ENCODE measurements around the gene LOXL1.

The LOXL1 gene

DNA sequence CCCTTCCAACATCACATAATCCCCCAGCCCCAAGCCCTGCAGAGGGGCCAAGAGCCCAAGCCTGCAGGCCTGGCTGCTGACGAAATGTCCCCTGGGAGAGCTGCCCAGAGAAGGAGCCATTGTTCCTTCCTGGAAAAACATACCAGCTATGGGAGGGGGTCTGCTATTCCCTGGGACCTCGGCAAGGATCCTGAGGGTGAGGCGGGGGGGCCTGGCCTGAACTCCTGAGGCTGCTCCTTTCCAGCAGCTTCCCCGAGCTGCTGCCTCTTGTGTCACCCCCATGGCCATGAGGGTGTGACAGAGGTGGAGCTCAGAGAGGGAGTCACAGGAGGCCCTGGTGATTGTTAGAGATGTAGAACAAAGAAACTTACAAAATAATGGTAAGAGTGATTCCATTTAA is 12.9 kb downstream of the LOXL1 start:
- no peak for DNase-seq (ENCODE audit: low spot score)

DNA sequence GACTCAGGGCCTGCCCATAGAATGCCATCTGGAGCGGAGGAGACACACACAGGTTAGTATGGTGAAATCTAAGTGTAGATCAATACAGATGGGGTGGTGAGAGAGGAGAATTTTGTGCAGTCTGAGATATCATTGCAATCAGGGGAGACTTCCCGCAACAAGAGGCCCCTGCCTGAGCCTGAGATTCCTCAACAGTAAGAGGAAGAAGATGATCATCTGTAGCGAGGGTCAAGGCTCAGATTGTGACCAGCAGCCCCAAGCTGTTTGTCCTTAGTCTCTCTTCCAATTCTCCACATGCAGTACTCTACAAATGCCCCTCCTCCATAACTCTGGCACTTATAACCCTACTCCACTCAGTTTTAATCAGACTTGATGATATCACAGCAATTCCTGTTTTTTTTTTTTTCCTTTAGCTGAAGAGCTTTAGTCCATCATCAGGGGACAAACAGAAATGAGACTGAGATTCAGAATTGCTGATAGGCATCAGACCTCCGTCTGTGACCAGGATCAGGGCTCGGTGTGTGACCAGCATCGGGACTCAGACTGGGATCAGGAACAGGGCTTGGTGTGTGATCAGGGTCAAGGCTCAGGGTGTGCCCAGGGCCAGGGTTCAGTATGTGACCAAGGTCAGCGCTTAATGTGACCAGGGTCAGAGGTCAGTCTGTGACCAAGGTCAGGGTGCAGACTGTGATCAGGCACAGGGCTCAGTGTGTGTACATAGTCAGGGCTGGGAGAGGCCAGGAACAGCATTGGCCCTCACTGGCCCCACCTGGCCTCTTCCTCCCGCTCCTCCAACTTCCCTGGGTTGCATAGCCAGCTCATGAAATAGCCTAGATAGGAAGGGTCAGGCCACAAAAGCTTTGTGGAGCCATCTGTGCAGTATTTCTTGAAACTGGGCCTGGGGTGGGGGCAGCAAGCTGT is 14.1 kb downstream of the LOXL1 start:
- no peak for DNase-seq (ENCODE audit: low spot score)

DNA sequence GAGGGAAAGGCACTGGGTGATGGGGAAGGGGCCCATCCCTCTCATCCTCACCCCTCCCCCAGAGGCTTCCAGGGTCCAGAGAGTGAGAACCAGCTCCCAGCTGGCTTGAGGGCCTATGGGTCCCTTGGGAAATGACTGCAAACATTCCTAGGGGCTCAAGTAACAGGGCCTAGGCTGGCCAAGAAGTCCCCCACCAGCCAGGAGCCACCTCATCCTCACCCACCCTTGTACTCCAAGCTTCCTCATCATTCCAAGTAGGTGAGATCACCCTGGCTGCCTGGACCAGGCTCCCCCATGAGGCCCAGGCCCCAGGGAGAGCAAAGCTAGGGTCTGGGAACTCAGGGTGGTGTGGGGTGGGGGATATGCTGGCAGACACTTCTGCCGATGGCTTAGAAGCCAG is 14.8 kb downstream of the LOXL1 start:
- DNase-seq (ENCODE audit: low spot score) = no peak

DNA sequence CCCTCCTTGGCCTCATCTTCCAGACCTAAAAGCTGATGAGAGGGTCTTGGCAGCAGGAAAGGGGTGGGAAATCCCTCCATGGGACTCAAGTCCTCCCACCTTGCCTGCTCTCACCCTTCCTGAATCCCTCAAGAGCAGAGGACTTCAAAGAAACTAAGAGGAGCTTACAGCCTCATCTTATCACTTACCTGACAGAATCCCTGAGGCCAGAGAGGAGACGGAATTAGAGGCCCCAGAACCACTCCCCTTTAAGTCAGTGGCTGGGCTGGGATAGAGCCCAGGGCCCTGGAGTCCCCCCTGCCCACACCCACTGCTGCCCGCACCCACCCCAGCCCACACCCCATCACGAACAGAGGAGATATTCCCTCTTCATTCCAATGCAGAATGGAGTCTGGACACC is 15.2 kb downstream of the LOXL1 start:
- no peak for DNase-seq (ENCODE audit: low spot score)

DNA sequence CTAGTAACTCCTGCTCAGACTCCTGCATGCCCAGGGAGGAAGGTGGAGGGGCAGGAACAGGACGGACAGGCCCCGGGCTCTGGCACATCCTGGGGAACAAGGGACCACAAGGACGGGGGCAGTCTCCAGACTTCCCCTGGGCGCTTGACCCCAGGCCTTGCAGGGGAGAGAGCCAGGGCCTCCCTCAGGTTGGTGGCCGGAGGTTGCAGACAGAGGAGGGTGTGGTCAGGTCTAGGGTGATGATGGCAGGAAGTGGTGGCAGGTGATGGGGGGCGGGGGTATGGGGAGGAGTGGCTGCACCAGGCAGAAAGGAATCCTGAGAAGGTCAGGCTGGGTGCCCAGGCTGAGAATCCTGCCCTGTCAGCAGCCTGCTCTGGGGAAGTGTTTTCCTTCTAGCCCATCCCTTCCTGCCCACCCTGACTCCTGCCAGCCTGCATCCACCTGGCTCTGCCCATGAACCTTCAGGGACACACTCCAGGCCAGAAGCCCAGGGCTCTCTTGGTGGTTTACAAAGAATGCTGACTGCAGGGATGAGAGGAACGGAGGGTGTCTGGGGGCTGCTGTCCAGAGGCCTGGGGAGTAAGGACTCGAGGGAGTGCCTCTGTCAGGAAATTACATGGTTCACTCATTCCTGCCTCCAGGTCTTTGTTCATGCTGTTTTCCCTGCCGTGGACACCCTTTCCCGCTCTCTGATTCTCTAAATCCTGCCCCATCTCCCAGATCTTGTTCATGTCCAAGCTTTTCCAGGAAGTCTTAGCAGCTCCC is 15.8 kb downstream of the LOXL1 start:
- DNase-seq (ENCODE audit: low spot score) = no peak

DNA sequence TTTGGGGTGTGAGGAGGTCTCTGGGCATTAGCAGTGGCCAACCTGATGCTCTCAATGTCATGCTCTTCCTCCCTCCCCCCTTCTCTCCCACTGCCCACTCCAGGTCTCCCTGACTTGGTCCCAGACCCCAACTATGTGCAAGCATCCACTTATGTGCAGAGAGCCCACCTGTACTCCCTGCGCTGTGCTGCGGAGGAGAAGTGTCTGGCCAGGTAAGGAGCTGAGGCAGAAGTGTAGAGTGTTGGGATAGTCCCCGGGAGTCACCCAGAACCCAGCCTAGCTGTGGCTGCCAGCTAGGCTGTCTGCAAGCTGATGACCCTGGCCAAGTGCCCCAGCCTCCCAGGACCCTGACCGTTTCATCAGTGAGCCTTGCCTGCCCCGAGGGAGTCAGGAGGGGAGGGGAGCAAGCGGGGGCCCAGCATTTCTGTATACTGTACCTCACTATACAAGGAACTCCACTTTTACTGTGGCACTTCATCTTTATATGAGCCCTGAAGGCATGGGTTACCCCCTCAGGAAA is 16.5 kb downstream of the LOXL1 start:
- no peak for DNase-seq (ENCODE audit: low spot score)

DNA sequence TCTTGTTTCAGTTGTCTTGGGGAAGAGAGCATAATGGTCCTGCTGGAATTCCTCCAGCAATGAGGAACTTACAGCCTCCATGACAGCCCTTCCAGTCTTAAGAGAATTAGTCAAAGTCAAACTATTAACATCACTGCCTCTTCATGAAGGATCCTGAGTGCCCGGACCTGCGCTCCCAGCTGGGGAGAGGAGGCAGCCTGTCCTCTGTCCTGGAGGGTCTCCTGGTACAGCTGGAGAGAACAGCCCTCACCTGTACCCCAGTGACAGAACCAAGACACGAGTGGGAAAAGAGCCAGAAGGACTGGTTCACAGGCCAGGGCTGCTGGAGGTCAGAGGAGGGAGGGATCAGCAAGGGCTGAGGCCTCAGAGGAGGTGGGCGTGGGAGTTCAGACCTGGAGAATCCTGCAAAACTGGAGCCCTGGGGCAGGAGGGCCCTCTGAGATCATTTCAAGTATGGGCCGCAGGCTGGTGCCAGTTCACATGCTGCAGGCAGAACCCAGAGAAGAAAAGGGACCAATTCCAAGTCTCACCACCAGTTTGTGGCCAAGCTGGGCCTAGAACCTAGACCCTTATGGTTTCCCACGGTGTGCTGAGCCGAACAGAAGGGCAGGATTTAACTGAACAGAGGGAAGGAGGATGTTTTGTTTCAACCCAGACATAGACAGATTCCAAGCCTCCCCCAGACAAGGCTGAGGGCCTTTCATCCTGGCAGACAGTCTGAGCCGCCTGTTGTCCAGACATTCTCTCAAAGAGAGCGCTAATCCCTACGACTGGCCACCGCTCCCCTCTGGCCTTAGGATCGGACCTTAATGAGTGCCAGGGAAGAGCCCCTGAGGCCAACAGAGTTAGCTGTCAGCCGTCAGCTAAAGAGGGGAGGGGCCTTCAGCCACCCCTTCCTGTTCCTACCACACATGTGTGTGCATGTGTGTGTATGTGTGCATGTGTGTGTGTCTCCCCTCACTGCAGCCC is 18.2 kb downstream of the LOXL1 start:
- DNase-seq (ENCODE audit: low spot score) = no peak

DNA sequence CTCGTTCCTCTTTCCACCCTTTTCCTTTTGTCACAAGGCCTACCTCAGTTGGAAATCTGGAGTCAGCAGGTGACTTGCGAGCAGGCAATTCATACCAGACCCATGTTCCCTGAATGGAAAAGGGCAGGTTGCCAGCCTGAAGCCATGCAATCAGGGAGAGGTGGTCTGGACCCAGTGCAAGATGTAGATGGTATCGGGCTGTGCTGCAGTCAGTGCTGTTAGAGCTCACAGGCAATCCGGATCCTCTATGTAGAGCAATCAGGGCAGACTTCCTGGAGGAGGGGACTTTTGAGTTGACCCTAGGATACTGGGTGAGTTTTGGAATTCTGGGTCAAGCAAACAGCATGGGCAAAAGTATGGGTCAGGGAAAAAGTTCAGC is 18.9 kb downstream of the LOXL1 start:
- no peak for DNase-seq (ENCODE audit: low spot score)

DNA sequence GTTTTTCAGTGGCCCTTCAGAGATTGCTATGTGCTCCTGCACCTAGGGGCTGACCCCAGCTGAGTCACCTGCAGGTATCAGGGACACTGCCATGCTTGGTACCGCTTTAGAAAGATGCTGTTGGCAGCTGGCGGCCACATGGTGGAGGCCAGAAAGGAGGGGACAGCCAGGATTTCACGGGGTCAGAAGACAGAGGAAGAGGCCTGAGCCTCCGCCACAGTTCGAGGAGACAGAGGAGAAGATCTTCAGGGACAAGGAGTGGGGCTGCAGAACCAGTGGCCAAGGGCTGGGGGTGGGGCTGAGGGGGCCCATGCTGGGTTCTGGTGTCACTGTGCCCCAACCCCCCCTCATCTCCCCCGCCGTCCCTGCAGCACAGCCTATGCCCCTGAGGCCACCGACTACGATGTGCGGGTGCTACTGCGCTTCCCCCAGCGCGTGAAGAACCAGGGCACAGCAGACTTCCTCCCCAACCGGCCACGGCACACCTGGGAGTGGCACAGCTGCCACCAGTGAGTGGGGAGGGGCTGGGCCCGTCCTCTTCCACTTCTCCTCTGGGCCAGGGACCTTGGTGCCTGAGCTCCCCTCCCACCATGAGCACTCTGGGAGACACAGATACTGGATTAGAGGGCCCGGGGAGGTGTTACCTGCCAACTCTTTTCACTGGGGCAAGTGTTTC is 19.9 kb downstream of the LOXL1 start:
- DNase-seq (ENCODE audit: low spot score) = no peak

DNA sequence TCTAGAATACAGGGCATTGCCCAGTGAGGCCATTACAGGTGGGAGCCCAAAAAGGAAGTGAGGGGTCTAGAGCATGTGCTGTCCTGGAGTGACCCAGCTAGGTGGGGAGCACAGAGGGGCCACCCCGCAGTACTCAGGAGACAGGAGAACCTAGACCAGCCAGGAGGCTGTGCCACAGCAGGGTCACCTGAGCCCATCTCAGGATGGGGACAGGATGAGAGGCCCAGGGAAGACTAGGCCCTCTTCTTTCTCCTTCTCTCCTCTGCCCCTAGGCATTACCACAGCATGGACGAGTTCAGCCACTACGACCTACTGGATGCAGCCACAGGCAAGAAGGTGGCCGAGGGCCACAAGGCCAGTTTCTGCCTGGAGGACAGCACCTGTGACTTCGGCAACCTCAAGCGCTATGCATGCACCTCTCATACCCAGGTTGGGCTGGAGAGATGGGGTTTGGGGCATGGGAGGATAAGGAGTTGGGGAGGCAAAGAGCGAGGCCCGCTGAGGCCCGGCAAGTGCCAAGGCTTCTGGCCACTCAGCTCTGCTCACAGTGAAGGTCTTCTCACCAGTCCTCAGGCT is 20.6 kb downstream of the LOXL1 start:
- no peak for DNase-seq (ENCODE audit: low spot score)

DNA sequence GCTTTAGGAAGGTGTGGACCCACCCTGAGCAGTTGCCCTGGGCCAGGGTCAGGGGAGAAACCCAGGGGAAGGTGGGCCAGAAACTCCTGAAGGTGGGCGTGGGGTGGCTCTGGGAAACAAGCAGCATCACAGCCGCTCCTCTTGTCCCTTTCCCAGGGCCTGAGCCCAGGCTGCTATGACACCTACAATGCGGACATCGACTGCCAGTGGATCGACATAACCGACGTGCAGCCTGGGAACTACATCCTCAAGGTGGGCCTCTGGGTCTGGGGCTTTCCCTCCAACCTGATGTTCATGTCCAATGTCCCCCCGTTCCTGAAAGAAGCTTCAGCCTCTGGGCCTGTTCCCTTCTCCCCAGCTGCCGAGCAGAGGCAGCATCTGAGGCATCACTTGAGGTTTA is 21.4 kb downstream of the LOXL1 start:
- DNase-seq (ENCODE audit: low spot score) = no peak

DNA sequence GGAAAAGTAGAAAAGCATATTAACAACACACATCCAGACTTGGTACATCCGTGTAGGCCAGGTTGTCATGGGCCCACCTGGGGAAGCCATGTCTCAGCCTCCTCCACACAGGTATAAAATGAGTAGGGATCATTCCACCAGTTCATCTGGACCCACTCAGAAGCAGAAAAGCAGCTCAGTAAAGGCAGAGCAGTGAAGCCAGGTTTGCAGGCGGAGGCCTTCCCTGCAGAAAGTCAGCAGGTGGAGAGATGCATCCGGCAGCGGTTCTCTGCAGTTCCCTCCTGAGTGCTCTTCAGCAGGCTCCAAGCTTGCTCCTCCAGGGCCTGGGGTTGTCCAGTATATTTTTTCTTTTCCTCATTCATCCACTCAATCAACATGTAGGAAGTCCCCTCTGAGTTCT is 22.1 kb downstream of the LOXL1 start:
- no peak for DNase-seq (ENCODE audit: low spot score)

DNA sequence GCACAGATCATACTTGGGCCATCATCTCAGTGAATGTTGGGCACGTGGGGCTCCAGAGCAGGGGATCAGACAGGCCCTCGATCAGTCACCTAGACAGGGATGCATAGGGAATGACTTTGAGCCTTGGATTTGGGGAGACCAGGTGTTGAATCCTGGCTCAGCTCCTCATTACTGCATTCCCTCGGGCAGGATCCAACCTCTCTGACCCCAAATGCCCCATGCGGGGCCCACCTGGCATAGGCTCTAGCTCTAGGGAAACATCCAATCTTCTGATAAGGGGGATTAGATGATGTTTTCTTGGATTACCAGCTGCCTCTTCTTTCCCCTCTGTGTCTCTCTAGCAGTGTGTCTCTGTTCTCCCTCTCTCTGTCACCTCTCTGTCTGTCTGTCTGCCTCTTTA is 22.7 kb downstream of the LOXL1 start:
- no peak for DNase-seq (ENCODE audit: low spot score)

DNA sequence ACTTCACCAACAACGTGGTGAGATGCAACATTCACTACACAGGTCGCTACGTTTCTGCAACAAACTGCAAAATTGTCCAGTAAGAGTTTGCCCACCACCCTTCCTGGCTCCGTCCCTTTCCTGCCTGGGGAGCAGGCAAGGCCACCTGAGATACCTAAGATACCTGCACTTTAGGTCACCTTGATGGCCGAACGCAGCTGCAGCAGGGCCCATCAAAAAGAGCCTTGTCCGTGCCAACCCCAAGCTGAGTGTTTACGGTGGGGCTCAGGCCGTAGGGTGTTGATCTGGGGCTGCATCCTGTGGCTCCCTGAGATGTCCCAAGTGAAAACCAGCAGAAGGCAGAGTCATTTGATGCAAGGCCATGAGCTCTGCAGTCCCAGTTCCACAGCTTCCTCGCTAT is 23.2 kb downstream of the LOXL1 start:
- no peak for DNase-seq (ENCODE audit: low spot score)

DNA sequence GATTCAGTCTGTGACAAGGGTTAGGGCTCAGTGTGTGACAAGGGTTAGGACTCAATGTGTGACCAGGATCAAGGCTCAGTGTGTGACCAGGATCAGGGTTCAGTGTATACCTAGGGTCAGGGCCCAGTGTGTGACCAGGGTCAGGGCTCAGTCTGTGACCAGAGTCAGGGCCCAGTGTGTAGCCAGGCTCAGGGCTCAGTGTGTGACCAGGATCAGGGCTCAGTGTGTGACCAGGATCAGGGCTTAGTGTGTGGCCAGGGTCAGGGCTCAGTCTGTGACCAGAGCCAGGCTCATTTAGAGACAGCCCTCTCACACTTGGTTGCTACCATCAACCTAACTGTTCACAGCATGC is 24.2 kb downstream of the LOXL1 start:
- DNase-seq (ENCODE audit: low spot score) = no peak

DNA sequence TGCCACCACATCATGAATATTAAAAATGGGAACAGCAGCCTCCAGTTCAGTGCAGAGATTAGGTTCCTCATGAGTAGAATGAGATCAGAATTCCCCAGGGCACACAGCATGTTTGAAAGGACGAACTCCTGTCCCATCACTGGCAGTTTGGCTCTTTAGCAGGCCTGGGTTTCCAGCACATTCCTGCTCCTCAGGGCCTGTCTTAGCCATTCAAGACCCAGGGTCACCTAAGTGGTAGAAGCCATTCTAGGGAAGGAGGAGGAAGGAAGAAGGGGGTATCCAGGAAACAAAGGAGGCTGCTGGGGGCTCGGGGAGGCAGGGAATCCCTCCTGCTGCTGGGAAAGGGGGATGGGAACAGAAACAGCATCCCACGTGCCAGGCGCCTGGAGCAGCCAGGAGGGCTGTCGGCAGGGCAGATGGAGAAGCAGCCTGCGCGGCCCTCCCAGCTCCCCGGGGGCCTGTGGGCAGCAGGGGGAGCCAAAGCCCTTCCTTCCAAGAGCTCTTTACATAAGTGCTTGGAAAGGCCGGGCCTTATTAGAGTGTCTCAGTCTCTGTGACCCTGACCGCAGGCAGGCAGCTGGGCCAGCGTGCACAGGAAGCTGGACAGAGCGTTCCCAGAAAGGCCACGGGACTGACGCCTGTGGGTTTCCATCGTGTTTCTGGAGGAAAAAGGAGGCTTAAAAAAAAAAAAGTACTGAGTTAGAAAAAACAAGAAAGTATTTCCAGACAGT is 24.7 kb downstream of the LOXL1 start:
- DNase-seq (ENCODE audit: low spot score) = peak; percentile 53

DNA sequence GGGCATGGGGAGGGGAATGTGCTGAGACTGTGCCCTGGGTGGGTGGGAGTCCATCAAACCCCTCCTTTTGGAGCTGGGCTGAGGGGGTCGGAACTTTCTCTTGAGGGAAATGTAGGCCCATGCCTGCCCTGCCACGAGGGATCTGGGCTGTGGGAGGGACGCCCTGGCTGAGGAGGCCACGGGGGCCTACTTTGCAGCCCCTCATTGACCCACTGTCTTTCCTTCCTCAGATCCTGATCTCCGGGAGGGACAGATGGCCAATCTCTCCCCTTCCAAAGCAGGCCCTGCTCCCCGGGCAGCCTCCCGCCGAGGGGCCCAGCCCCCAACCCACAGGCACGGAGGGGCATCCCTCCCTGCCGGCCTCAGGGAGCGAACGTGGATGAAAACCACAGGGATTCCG is 25.3 kb downstream of the LOXL1 start:
- DNase-seq (ENCODE audit: low spot score) = no peak

DNA sequence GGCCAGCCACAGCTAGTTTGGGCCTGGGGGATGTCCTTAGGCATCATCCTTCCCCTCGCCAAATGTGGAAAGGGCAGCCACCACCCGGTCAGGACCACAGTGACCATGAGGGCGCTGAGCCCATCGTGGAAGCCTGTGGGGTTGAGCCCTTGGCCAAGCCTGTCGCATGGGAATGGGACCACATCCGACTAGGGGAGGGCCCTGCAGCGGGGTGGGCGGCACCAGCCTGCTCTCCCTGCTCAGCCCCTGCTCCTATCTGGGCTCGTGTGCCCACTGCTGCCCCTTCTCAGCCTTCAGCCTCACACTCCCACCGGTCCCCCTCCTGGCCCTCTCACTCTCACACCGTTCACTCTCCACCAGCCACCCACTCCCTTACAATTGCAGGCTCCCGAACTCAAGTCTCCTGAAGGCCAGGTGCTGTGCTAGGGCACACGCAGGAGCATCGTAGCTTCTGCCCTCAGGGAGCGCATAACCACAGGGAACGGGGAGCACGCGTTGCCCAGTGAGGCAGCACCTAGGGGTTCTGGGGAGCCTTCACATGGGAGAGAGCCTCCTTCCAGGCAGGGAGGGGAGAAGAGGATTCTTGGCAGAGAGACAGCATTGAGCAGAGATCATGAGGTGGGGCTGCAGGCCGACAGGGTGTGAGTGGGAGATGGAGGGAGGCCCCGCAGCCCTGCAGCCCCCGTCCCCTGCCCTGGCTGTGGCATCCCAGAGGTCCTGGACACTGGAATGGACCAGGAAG is 26.1 kb downstream of the LOXL1 start:
- no peak for DNase-seq (ENCODE audit: low spot score)

DNA sequence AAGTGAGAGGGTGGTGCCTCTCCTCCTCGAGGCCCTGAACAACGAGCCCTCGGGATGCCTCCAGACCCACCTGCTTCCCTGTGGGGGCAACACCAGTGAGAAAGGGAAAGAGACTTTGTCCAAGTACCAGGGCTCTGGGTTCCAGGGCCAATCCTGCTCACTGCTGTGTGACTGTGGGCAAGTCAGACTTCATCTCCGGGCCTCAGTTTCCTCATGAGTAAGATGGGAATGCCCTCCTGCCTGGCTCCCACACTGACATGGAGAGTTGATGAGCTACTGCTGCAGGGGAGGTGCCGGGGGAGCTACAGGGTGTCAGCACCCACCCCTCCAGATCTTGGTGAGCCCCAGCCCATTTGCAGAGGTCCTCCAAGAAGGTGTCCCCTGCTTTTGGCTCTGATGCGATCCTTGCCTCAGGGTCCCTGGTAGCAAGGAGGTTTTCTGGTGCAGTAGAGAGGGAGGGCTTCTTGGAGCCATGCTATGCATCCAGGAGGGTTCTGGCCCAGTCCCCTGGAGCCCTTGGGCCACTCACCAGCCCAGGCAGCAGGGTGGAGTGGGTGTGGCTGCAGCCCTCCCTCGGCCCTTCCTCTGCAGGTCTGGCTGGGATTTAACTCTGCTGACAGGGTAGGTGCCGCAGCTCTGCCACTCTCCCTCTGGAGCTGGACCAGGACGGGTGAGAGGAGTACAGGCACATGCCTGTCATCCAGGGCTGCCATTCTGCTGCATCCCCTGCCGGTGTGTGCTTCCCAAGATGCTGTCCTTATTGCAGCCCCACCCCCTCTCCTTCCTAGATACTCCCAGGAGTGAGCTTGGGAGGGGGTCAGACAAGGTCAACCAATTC is 26.9 kb downstream of the LOXL1 start:
- no peak for DNase-seq (ENCODE audit: low spot score)
